GM18502 (cell line): ENCODE measurements around the gene PPP1R2B.
A peak's percentile ranks its signal among the peaks of the same experiment; 100 is the strongest.

Experiments
- ATAC-seq: cut with Tn5 transposase; IDR thresholded peaks from one replicate; pipeline ENCODE4 v1.9.1; 2021; ENCODE audit warnings: mild to moderate bottlenecking; ENCODE audit not compliant: unreplicated experiment, poor library complexity

Gene PPP1R2B

DNA sequence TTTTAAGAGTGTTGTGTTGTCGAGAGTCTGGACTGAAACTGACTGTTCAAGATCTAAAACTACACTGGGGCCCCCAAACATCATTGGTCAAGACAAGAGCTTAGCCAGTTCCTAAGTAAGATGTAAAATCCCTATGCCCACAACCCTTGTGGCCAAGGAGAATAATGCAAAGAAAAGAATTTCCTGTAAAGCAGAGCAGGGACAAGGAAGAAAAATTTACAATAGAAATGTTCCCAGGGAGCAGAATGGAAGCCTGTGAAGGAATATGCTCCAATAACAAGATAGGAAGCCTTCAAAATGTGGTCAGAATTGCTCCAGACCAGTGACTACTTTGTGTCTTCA lies 20.4 kb downstream of the PPP1R2B start:
- ATAC-seq: no peak

DNA sequence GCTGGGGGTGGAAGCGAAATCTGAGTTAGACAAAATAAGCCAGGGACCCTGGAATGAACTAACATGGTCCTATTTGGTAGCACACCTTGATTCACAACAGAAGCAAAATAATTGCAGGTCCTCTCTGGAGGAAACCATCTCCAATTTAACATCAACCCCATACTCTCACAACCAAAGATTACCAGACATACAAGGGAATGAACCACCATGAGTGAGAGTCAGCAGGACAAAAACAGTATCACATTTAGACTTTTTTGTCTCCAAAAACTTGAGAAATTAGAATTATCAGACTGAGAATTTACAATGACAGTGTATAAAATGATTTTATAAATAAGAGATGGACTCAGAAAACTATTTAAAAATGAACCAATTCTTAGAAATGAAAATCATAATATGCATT lies 21.1 kb downstream of the PPP1R2B start:
- no peak for ATAC-seq

- peak; percentile 95 for ATAC-seq
These were observed 29.7 kb downstream of the PPP1R2B start for GRCh38 chr5:156879665-156880285.

DNA sequence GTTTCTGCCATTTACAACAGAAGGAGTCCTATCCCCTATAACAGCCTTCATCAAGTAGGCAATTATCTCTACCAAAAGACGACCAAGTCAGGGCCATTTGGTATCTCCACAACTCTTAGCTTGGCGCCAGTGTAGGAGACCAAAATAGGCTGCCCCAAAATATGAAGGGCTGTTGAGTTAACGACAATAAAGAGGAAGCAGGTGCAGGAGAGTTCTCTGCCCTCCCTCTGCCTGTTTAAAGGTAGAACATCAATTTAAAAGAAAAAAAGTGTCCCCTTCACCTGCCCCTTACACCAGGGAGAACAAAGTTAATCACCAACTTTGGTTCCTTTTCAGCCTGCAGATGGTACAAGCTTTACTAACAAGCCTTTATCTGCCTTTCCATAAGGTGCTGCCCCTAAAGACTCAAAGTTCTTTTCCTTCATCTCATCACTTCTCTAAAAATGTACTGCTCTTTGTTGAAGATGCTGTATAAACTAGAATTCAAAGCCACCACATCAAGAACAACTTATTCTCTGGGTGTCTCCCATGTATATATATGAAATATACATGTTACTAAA lies 33.3 kb downstream of the PPP1R2B start:
- no peak for ATAC-seq

- ATAC-seq: no peak
These were observed 38.4 kb downstream of the PPP1R2B start for GRCh38 chr5:156888520-156888919.

- no peak for ATAC-seq
These were observed 42.1 kb downstream of the PPP1R2B start for GRCh38 chr5:156892223-156892622.

GRCh38 chr5:156892864-156893263 lies 42.8 kb downstream of the PPP1R2B start:
- ATAC-seq: no peak

DNA sequence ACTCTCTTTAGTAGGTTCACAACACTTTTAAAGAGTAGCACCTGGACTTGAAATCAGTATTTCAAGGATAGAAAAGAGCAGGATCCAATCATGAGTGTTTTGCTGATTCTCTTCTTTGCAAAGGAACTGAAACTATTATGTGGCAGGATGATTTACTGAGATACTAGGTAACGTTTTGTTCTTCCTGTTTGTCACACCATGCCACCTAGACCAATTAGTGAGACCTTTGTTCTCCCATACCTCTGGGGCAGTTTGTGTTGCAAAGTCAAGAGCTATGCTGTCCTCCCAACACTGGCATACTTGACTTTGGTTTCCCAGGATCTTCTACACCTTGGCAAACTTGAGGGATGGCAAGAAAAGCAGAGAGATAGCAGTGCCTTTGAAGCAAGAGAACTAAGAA lies 43.4 kb downstream of the PPP1R2B start:
- peak; percentile 73 for ATAC-seq

DNA sequence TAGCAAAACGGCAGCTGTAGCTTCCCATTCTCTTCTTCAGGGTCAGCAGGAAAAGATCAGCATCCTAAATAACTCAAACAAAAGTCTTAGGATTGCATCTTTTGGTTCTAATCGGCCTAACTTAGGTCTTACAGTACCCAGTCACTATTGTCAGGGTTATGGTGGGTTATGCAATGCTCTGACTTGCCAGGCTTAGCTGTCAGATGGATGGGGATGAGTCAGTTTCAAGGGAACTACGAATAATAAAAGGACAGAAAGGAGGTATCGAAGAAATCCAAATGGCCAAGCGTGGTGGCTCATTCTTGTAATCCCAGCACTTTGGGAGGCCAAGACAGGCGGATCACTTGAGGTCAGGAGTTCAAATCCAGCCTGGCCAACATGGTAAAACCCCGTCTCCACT lies 46.5 kb downstream of the PPP1R2B start:
- no peak for ATAC-seq
